HEK293 (cell line): ENCODE results near the gene SH3D19.

ENCODE experiments used
- ZNF174 ChIP-seq: fragments of 450-650 bp; formaldehyde crosslinking; IDR thresholded peaks from 2 replicates; pipeline ENCODE4 v1.5.0; 2017; ENCODE audit warnings: missing biosample characterization, mild to moderate bottlenecking, missing genetic modification characterization
- ZNF501 ChIP-seq: fragments of 450-650 bp; formaldehyde crosslinking; IDR thresholded peaks from 2 replicates; pipeline ENCODE4 v1.5.1; 2016; ENCODE audit warnings: missing biosample characterization, missing genetic modification characterization
- ZNF530 ChIP-seq: fragments of 450-650 bp; formaldehyde crosslinking; IDR thresholded peaks from 2 replicates; pipeline ENCODE4 v1.5.1; 2016; ENCODE audit warnings: low read depth, missing biosample characterization, missing genetic modification characterization
- ZNF610 ChIP-seq: fragments of 450-650 bp; formaldehyde crosslinking; IDR thresholded peaks from 2 replicates; pipeline ENCODE4 v1.5.1; 2016; ENCODE audit warnings: missing biosample characterization, missing genetic modification characterization, borderline replicate concordance
- TF ChIP-seq, protein P1 (sequence below): fragments of 450-650 bp; formaldehyde crosslinking; IDR thresholded peaks from 2 replicates; pipeline ENCODE4 v1.5.1; 2016; ENCODE audit warnings: missing biosample characterization, missing genetic modification characterization
- TF ChIP-seq, protein P2 (sequence below): fragments of 450-650 bp; IDR thresholded peaks from 2 replicates; pipeline ENCODE4 v1.5.1; 2018; ENCODE audit warnings: missing biosample characterization, missing genetic modification characterization
- TF ChIP-seq, protein P3 (sequence below): IDR thresholded peaks from 2 replicates; pipeline ENCODE4 v1.6.1; 2011; ENCODE audit warnings: mild to moderate bottlenecking, low read depth, low read length, borderline replicate concordance

DNA sequence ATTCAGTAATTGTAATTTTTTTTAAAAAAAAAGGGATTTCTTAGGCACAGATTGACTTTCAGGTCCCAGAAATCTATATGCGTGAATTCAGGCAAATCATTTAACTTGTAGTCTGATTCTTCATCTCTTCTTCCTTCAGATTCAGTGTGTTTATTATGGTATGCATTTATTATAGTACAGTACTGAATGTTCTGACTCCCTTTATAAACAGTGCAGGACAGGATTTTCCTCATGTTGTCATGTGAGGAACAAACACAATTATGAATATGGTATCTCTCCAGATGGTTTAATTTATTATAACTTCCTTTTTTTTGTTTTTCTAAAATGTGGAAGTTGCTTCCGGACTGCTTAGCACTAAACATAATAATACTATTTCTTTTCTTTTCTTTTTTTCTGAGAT is 171.8 kb downstream of the SH3D19 start:
- TF ChIP-seq ZNF610 (tag by site-specific recombination) = no peak
- TF ChIP-seq ZNF530 (tag by site-specific recombination) = no peak
- TF ChIP-seq, protein P1, sequence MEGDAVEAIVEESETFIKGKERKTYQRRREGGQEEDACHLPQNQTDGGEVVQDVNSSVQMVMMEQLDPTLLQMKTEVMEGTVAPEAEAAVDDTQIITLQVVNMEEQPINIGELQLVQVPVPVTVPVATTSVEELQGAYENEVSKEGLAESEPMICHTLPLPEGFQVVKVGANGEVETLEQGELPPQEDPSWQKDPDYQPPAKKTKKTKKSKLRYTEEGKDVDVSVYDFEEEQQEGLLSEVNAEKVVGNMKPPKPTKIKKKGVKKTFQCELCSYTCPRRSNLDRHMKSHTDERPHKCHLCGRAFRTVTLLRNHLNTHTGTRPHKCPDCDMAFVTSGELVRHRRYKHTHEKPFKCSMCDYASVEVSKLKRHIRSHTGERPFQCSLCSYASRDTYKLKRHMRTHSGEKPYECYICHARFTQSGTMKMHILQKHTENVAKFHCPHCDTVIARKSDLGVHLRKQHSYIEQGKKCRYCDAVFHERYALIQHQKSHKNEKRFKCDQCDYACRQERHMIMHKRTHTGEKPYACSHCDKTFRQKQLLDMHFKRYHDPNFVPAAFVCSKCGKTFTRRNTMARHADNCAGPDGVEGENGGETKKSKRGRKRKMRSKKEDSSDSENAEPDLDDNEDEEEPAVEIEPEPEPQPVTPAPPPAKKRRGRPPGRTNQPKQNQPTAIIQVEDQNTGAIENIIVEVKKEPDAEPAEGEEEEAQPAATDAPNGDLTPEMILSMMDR = no peak
- TF ChIP-seq, protein P2, sequence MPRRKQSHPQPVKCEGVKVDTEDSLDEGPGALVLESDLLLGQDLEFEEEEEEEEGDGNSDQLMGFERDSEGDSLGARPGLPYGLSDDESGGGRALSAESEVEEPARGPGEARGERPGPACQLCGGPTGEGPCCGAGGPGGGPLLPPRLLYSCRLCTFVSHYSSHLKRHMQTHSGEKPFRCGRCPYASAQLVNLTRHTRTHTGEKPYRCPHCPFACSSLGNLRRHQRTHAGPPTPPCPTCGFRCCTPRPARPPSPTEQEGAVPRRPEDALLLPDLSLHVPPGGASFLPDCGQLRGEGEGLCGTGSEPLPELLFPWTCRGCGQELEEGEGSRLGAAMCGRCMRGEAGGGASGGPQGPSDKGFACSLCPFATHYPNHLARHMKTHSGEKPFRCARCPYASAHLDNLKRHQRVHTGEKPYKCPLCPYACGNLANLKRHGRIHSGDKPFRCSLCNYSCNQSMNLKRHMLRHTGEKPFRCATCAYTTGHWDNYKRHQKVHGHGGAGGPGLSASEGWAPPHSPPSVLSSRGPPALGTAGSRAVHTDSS (tag by site-specific recombination) = no peak
- no peak for TF ChIP-seq ZNF174 (tag by site-specific recombination)
- TF ChIP-seq, protein P3, sequence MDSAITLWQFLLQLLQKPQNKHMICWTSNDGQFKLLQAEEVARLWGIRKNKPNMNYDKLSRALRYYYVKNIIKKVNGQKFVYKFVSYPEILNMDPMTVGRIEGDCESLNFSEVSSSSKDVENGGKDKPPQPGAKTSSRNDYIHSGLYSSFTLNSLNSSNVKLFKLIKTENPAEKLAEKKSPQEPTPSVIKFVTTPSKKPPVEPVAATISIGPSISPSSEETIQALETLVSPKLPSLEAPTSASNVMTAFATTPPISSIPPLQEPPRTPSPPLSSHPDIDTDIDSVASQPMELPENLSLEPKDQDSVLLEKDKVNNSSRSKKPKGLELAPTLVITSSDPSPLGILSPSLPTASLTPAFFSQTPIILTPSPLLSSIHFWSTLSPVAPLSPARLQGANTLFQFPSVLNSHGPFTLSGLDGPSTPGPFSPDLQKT = no peak
- TF ChIP-seq ZNF501 (tag by site-specific recombination) = no peak
